Measurements from ENCODE around the gene LRRC3. TPM values are rescaled to one million over a fixed set of nuclear protein-coding genes. Genes with fewer than 3 reads are reported as not detected.

Gene LRRC3
- total and polyA plus RNA-seq, 4 donors: 3.0 to 14.2 (median 7.5) TPM

DNA sequence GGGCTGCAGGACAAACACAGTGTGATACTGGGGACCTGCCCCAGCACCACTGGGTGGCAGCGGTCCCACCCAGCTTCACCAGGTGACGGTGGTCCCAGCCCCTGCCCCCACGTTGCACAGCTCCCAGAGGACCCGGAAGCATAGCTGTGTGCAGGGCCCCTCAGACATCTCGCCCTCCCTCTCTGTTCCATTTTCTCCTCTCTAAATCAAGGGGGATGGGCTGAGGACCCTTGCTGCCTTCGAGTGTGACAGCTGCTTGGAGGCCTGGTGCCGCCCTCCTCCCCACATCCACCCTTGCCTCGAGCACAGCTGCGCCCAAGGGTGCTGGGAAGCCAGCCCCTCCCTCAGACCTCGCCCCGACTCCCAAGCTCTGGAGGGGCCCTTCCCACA lies 16.1 kb upstream of the LRRC3 start:
- TF ChIP-seq RXRA (IDR thresholded peaks at IDR 0.05) (no peak), TAF1 (conservative IDR thresholded peaks at IDR 0.05) (no peak), YY1 (IDR thresholded peaks at IDR 0.05) (no peak), FOXA2 (IDR thresholded peaks at IDR 0.05) (no peak)
- Histone ChIP-seq H3K4me3 (ENCODE audit: low read depth in 1 of 3, low read length in 3 of 3) (no peak overlapping the region), H3K36me3 (ENCODE audit: control insufficient read depth in 4 of 4, insufficient read depth in 3 of 4, low read depth in 1 of 4, low read length in 3 of 4) (no peaks in the 10 kb centered on the region), H3K9me3 (ENCODE audit: control insufficient read depth in 4 of 4, low read length in 3 of 4) (no peaks in the 10 kb centered on the region), H3K4me1 (ENCODE audit: control insufficient read depth in 4 of 4, insufficient read depth in 4 of 4, low read length in 3 of 4) (peaks cover 0 to 12% (median 7%) of the 10 kb centered on the region in 4 donors), H3K27me3 (ENCODE audit: control insufficient read depth in 4 of 4, insufficient read depth in 4 of 4, low read length in 3 of 4) (no peaks in the 10 kb centered on the region), H3K9ac (ENCODE audit: low read depth in 1 of 2, low read length in 2 of 2) (no peak overlapping the region), H3K27ac (ENCODE audit: low read depth in 1 of 2, low read length in 2 of 2) (no peak overlapping the region)
- DNase-seq (ENCODE audit: low spot score): no peak
- WGBS: 79% methylated on average over 11 of the region's 11 CpGs

DNA sequence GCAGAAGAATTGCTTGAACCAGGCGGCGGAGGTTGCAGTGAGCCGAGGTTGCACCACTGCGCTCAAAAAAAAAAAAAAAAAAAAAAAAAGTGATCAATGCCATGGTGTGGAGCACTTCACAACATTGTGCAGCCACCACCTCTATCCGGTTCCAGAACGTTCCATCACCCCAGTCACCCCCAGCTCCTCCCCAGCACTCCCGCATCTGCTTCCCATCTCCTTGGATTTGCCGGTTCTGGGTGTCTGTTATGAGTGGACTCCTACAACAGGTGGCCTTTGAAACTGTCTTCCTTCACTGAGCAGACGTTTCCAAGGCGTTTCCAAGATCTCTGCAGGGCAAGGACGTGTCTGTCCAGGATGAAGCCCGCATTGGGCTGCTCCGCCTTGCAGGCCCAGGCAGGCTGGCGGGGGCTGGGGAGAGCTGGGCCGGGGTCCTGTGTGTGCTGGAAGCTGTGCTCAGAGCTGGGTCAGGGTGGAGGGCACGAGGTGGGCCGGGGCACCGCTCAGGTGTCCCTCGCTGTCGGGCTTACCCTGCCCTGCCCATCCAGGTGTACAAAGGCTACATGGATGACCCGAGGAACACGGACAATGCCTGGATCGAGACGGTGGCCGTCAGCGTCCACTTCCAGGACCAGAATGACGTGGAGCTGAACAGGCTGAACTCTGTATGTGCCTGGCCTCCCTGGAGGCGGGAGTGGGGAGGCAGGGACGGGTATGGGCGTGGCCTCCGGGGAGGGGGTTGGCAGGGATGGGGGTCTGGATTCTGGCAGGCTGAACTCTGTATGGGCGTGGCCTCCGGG lies 14.9 kb upstream of the LRRC3 start:
- H3K4me1 ChIP-seq (ENCODE audit: control insufficient read depth in 4 of 4, insufficient read depth in 4 of 4, low read length in 3 of 4): peaks cover 0 to 12% (median 7%) of the 10 kb centered on the region in 4 donors
- H3K9ac ChIP-seq (ENCODE audit: low read depth in 1 of 2, low read length in 2 of 2): no peak overlapping the region
- DNase-seq (ENCODE audit: low spot score): no peak
- 91% methylated on average over 32 of the region's 33 CpGs for WGBS
- H3K9me3 ChIP-seq (ENCODE audit: control insufficient read depth in 4 of 4, low read length in 3 of 4): no peaks in the 10 kb centered on the region
- H3K4me3 ChIP-seq (ENCODE audit: low read depth in 1 of 3, low read length in 3 of 3): no peak overlapping the region
- no peak for TF ChIP-seq ZBTB33 (IDR thresholded peaks at IDR 0.05)
- TF ChIP-seq, protein P1, sequence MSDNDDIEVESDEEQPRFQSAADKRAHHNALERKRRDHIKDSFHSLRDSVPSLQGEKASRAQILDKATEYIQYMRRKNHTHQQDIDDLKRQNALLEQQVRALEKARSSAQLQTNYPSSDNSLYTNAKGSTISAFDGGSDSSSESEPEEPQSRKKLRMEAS (IDR thresholded peaks at IDR 0.05): no peak
- TF ChIP-seq RXRA (IDR thresholded peaks at IDR 0.05): no peak
- TF ChIP-seq CTCF (IDR thresholded peaks at IDR 0.05; ENCODE audit: low read depth, low read length, missing input control): no peak
- no peak for TF ChIP-seq HNF4A (conservative IDR thresholded peaks at IDR 0.05)
- TF ChIP-seq NR2F2 (IDR thresholded peaks at IDR 0.05): no peak
- no peak for TF ChIP-seq FOXA2 (IDR thresholded peaks at IDR 0.05)
- TF ChIP-seq RAD21 (IDR thresholded peaks at IDR 0.05): no peak
- TF ChIP-seq JUND (IDR thresholded peaks at IDR 0.05): no peak
- no peak for TF ChIP-seq EGR1 (IDR thresholded peaks at IDR 0.05; ENCODE audit: low read depth in 2 of 2)
- no peak for TF ChIP-seq SP1 (IDR thresholded peaks at IDR 0.05)
- TF ChIP-seq HNF4G (IDR thresholded peaks at IDR 0.05): no peak
- no peak for TF ChIP-seq FOXA1 (IDR thresholded peaks at IDR 0.05)
- TF ChIP-seq YY1 (IDR thresholded peaks at IDR 0.05): no peak
- no peak for TF ChIP-seq ATF3 (IDR thresholded peaks at IDR 0.05)
- no peak for TF ChIP-seq GABPA (IDR thresholded peaks at IDR 0.05 in 1 of 2, conservative IDR thresholded peaks at IDR 0.05 in 1 of 2)
- no peak for TF ChIP-seq TAF1 (conservative IDR thresholded peaks at IDR 0.05)
- TF ChIP-seq REST (IDR thresholded peaks at IDR 0.05): no peak
- H3K36me3 ChIP-seq (ENCODE audit: control insufficient read depth in 4 of 4, insufficient read depth in 3 of 4, low read depth in 1 of 4, low read length in 3 of 4): no peaks in the 10 kb centered on the region
- no peak overlapping the region for H3K27ac ChIP-seq (ENCODE audit: low read depth in 1 of 2, low read length in 2 of 2)
- H3K27me3 ChIP-seq (ENCODE audit: control insufficient read depth in 4 of 4, insufficient read depth in 4 of 4, low read length in 3 of 4): no peaks in the 10 kb centered on the region
